ENCODE data around the gene LRFN3.

DNA sequence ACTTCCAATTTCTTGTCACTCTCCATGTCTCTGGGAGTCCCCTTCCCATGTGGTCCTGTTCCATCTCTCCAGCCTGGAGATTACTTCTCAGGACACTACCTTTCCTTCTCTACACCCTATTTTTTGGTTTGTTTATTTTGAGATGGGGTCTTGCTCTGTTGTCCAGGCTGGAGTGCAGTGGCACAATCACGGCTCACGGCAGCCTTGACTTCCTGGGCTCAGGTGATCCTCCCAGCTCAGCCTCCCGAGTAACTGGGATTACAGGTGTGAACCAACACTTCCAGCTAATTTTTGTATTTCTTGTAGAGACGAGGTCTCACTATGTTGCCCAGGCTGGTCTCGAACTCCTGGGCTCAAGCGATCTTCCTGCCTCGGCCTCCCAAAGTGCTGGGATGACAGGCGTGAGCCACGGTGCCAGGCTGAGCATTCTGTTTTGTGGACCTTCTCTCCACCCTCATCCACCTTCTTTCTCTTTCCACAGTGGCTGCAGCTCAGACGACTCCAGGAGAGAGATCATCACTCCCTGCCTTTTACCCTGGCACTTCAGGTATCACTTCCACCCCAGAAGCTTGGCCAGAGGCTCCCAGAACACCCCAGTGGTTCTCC lies 33.2 kb upstream of the LRFN3 start:
- TF ChIP-seq, protein P1, sequence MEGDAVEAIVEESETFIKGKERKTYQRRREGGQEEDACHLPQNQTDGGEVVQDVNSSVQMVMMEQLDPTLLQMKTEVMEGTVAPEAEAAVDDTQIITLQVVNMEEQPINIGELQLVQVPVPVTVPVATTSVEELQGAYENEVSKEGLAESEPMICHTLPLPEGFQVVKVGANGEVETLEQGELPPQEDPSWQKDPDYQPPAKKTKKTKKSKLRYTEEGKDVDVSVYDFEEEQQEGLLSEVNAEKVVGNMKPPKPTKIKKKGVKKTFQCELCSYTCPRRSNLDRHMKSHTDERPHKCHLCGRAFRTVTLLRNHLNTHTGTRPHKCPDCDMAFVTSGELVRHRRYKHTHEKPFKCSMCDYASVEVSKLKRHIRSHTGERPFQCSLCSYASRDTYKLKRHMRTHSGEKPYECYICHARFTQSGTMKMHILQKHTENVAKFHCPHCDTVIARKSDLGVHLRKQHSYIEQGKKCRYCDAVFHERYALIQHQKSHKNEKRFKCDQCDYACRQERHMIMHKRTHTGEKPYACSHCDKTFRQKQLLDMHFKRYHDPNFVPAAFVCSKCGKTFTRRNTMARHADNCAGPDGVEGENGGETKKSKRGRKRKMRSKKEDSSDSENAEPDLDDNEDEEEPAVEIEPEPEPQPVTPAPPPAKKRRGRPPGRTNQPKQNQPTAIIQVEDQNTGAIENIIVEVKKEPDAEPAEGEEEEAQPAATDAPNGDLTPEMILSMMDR (conservative IDR thresholded peaks at IDR 0.05; ENCODE audit: low read length): no peak
- no peak for TF ChIP-seq EZH2phosphoT487 (IDR thresholded peaks at IDR 0.05; ENCODE audit: borderline replicate concordance, low read depth, low read length)

Measured in OCI-LY7 (cell line).